Dermis microvascular lymphatic vessel endothelial cell (primary cell): ENCODE results near the gene MRRF. TPM values are rescaled to one million over a fixed set of nuclear protein-coding genes. Genes with fewer than 3 reads are reported as not detected.

ENCODE experiments used
- DNase-seq, 2 donors: peaks; one replicate each; pipeline versions ENCODE4 v3.0.0 to v3.0.0-alpha.2; 2010; ENCODE audit warnings: low read depth in 2 of 2
- total RNA-seq: library from RNA; depleted of rRNA; stranded (reverse); fragments of >200 nt; gene quantifications from 2 replicates; pipeline ENCODE4 v1.2.1, GENCODE V29; 2014

The MRRF gene
- total RNA-seq, 1 donor from 2014 or later, result 34.1 TPM

- peak in 1 of 2 donors; percentile 30 for DNase-seq
These were observed 36.5 kb upstream of the MRRF start for GRCh38 chr9:122228191-122228567.

GRCh38 chr9:122228568-122229484, 35.9 kb upstream of the MRRF start, which contains the start of gene LHX6:
Gene LHX6, minus strand, starts transcription at chr9:122228957. Its CDS starts 217 bp downstream, at chr9:122228740.
- peak in 1 of 2 donors; percentile 59 for DNase-seq

GRCh38 chr9:122229485-122229837, 35.2 kb upstream of the MRRF start:
- DNase-seq, result no peak

- no peak for DNase-seq
These were observed 31.8 kb upstream of the MRRF start for GRCh38 chr9:122232796-122233306.

- DNase-seq, result no peak
These were observed 30.5 kb upstream of the MRRF start for GRCh38 chr9:122234022-122234748.

- DNase-seq, result no peak
These were observed 28.0 kb upstream of the MRRF start for GRCh38 chr9:122236681-122237080.

- no peak for DNase-seq
These were observed 25.0 kb upstream of the MRRF start for GRCh38 chr9:122239722-122240121.

GRCh38 chr9:122244349-122244748, 20.3 kb upstream of the MRRF start:
- no peak for DNase-seq

- DNase-seq, result no peak
These were observed 18.0 kb upstream of the MRRF start for GRCh38 chr9:122246666-122247065.

GRCh38 chr9:122248448-122248865, 16.2 kb upstream of the MRRF start:
- DNase-seq, result peak in 1 of 2 donors; percentile 91

GRCh38 chr9:122251351-122251750, 13.3 kb upstream of the MRRF start:
- no peak for DNase-seq

- peak; percentile 70 to 79 for DNase-seq
These were observed 11.9 kb upstream of the MRRF start for GRCh38 chr9:122252796-122253195.

- no peak for DNase-seq
These were observed 9.9 kb upstream of the MRRF start for GRCh38 chr9:122254761-122255160.

- no peak for DNase-seq
These were observed 8.5 kb upstream of the MRRF start for GRCh38 chr9:122256206-122256605.

GRCh38 chr9:122258886-122259415, 5.7 kb upstream of the MRRF start:
- no peak for DNase-seq

- peak in 1 of 2 donors; percentile 68 for DNase-seq
These were observed 3.2 kb upstream of the MRRF start for GRCh38 chr9:122261469-122261881.

- no peak for DNase-seq
These were observed 2.6 kb upstream of the MRRF start for GRCh38 chr9:122262073-122262472.

GRCh38 chr9:122263699-122264349, 858 bp upstream of the MRRF start:
- peak in 1 of 2 donors; percentile 55 for DNase-seq

GRCh38 chr9:122265149-122265915, 650 bp downstream of the MRRF start:
- DNase-seq, result peak; percentile 58 to 59

- DNase-seq, result no peak
These were observed 3.5 kb downstream of the MRRF start for GRCh38 chr9:122268041-122268814.
